Inflammatory macrophage (primary cell): Measurements from ENCODE around the gene SGSM1.
"Not testable (repeated sequence)": the region's sequence is repeated elsewhere in the genome, so short reads cannot be mapped to it uniquely, and the experiment has no call there.

Source experiments
- DNase-seq, 2 donors: peaks; one replicate each; pipeline ENCODE4 v3.0.0-alpha.2; 2020 to 2022

The SGSM1 gene

DNA sequence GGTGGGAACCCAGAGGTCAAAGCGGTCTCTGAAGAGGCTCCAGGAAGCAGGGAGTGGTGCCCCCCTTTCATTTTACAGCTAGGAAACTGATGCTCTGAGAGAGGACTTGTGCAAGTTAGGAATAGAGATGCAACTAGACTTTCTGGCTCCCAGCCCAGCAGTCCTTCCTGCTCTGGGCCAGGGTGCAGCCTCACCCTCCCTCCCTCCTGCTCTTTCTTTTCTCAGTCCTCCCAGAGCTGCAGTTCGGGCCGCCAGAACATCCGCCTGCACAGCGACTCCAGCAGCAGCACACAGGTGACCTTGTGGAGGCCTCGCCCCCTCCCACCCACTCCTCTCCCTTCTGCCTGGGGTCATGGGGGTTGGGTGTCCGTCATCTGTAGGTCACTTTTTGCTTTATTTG is 89.0 kb downstream of the SGSM1 start:
- no peak for DNase-seq

DNA sequence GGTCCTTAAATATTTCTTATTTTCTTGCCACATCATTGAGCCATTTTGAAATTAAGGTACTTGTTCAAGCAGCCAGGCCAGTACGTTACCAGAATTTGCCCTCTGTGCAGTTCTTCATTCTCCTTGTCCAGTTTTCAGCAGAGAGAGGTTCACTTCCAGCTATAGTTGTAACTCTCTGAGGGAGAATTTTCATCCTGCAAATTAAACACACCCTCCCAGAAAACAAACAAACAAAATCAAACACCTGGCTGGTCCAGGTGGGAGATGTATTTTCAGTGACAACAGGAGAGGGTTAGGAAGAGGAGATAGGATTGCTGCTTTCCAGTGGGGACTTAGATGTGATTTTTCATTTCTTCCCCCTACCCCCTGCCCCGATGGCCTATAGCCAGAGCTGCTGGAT is 95.4 kb downstream of the SGSM1 start:
- no peak for DNase-seq

DNA sequence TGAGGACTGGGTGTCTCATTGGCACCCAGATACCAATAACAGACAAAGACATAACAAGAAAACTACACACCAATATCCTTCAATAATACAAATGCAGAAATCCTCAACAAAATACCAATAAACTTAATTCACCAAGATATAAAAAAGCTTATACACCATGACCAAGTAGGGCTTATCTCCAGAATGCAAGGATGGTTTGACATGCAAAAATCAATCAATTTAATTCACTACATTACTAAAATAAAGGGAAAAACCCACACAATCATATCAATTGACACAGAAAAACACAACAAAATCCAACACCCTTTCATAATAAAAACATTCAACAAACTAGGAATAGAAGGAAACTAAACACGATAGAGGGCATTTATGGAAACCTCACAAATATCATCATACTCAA is 99.9 kb downstream of the SGSM1 start:
- no peak for DNase-seq

DNA sequence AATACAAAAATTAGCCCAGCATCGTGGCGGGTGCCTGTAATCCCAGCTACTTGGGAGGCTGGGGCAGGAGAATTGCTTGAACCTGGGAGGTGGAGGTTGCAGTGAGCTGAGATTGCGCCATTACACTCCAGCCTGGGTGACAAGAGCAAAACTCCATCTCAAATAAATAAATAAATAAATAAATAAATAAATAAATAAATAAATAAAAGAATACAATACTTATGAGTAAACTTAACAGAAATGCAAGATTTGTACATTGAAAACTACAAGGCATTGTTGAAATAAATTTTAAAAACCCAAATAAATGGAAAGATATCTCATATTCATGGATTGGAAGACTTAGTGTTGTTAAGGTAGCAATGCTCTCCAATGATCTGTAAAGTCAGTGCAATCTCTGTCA is 101.1 kb downstream of the SGSM1 start:
- not testable (repeated sequence) for DNase-seq

DNA sequence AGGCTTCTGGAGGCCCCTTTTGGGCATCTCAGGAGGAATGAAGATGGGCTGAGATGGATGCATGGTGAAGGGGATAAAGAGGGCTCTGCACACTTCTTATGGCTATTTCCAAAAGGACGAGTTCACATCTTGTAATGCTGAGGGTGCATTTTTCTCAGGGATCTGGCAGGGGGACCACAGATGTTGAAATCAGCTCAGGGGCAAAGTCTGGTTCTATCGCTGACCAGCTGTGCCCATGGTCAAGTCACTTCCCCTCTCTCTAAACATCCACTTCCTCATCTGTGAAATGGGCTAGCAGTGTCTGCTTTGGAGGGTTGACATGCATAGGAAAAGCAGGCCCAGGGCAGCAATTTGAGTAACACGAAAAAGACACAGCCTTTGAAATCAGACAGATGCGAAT is 114.0 kb downstream of the SGSM1 start:
- no peak for DNase-seq

DNA sequence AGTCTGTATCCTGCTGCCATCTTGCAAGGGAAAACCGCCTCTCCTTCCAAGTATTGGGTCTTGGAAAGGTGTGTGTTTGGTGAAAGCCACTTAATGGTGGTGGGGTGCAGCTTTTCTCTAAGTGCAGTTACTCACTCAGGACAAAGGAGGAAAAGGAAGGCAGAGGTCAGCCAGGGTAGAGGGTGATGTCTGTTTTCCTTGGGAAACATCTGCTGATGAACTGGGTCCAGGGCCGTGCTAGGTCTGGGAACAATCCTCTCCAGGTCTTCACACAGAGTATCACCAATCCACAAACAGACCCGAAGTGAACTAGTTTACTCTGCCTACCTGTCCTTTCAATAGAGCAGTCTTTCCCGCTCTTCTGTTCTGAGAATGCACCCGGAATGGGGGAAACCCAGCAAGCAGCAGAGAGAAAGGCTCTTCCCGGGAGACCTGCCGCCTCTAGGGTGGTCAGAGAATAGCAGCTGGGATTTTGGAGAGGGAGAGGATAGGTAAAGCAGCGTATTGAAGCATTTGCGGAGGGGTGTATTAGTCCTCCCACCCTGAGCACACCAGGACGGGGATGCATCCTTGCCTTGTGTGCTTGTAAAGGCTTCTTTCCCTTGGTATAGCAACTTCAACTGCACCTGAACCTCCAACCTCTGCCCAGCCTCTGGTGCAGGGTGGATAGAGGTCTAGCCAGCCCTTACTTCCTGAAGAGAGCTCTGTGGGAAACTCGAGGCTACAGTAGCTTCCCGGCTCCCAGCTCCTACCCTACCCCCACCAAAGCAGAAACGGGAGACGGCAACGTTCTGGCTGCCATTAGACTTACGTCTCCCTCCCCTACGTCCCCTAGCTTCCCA is 119.8 kb downstream of the SGSM1 start:
- DNase-seq: no peak

DNA sequence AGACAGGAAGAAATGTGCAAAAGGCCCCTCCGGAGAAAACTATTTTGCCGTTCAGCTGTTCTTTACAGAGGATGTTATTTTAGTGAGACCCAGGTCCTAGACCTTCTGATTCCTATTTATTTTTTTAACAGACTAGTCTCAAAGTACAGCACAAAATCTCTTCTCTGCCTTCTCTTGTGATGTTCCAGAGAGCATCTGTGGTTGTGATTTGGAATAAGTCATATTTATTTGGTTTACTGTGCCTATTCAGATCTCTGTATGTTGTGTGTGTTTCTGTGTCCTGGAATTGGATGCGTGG is 120.4 kb downstream of the SGSM1 start:
- DNase-seq: no peak

DNA sequence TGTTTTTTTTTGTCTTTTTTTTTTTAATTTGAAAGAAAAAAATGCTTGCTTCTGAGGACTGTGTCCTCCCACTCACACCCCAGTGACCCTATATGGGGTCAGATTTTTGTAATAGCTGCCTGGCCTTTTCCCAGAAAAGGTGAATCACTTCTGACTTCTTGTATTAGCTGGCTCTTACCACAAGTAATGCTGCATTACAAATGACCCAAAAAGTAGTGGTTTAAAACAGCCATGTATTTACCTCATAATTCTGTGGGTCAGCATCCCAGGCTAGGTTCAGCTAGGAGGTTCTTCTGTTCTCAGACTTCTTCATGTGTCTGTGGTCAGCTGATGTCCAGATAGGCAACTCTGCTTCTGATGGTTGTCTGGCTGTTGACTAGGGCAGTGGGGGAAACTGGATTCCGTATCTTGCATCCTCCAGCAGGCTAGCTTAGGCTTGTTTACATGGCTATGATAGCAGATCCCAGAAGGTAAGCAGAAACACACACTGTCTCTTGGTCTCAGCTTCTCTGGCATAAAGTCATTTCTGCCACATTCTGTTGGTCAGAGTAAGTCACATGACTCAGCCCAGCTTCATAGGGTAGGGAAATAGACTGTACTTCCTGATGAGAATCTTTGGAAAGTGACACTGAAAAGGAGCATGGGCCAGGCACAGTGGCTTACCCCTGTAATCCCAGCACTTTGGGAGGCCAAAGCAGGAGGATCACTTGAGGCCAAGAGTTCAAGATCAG is 121.0 kb downstream of the SGSM1 start:
- DNase-seq: no peak

DNA sequence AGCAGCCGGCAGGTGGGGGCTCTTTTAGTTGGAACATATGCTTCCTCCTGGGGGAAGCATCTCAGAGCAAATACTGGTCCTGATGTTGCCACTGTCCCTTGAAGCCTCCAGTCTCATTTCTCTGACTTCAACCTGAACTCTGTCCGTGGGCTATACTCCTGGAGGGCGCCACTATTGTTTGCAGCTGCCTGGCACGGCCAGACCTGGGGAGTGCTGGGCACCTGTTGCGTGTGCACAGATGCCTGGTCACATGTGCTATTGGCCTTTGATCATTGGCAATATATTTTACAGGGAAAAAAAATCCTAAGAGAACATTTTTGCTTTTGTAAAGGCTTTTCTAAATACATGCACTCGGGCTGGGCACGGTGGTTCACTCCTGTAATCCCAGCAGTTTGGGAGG is 122.3 kb downstream of the SGSM1 start:
- DNase-seq: no peak

DNA sequence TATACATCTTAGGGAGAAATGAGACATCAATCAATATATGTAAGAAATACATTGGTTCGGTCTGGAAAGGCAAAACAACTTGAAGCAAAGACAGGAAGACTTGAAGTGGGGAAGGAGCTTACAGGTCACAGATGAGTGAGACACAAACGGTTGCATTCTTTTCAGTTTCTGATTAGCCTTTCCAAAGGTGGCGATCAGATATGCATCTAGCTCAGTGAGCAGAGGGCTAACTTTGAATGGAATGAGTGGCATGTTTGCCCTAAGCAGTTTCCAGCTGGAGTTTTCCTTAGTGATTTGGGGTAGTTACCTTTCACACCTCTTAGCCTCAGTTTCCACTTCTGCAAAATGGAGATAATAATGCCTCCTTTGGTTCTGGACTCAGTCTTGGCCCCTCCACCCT is 124.7 kb downstream of the SGSM1 start:
- no peak for DNase-seq

DNA sequence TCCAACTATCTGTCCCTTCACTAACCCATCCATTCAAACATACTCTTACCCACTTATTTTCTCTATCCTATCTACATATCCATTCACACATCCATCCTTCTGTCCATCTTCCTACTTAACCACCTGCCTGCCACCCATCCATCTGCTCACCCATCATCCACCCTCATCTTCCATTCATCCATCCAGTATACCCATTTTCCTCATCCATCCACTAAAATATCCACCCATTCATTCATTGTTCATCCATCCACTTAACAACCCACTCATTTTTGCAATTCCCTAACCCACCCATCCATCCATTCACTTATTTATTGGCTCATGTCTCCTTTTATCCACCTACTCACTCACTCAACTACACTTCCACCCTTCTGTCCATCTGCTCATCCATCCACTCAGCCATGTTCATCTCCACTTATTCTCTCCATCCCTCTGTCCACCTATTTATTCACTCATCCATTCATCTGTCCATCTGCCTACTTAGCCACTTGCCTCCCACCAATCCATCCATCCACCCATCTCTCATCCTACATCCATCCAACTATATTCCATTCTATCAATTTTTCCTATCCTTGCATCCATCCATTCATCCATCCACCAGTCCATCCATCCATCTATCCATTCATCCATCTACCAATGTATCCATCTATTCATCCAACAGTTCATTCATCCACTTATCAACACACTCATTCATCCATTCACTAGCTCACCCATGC is 129.9 kb downstream of the SGSM1 start:
- DNase-seq: no peak

DNA sequence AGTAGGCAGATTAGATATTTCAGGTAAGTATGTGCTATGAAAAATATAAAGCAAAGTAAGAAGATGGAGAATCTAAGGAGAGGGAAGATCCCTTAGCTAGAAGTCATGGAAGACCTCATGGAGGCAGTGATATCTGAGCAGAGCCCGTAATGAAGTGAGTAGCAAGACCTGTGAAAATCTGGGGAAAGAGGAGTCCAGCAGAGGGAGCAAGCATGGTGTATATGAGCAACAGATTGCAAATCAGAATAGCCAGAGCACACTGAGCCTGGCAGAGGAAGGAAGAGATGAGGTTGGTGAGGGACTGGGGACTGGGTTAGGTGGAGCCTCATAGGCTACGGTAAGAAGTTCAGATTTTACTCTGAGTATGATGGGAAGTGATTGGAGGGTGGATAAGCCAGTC is 131.1 kb downstream of the SGSM1 start:
- no peak for DNase-seq

DNA sequence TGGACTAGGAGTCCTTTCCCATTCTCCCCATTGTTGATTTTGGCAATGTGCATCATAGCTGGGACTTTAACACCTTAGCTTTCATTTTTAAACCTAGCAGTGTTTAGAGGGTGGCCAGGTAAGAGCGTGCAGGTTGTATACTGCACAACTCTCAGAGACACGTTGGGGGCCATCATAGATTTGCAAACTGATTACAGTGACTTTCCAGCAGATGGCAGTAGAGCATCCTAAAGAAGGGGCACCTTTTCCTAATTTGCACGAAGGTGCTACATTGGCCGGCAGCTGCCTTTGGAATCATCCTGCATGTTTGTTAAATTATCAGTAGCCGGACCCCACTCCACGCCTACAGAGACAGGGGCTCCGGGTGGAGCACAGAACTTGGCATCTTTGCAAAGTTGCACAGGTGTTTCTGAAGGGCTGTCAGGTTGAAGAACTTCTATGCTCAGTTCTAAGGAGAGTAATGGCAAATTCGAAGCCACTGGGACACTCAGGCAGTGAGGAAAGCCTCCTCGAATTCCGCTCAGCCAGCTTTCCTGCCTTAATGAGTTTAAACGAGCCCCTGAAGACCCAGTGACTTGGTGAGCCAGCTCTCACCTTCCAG is 132.8 kb downstream of the SGSM1 start:
- peak; percentile 11 to 42 for DNase-seq

DNA sequence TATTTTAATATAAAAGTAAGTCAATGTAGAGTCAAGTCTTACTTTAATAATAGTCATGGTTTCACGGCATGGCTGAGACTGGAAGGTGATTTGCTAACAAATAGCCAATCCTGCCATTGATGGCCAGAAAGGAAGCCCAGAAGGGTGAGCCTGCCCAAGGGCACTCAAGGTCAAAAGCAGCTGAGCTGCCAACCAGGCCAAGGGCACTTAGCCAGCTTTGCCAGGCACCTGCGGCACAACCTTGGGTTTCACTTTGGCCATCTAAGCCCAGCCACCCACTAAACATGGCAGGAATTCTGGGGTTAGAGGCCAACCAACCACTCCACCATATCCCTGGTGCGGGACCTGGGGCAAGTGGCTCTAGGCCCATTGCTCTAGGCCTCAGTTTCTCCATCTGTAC is 136.3 kb downstream of the SGSM1 start:
- no peak for DNase-seq

DNA sequence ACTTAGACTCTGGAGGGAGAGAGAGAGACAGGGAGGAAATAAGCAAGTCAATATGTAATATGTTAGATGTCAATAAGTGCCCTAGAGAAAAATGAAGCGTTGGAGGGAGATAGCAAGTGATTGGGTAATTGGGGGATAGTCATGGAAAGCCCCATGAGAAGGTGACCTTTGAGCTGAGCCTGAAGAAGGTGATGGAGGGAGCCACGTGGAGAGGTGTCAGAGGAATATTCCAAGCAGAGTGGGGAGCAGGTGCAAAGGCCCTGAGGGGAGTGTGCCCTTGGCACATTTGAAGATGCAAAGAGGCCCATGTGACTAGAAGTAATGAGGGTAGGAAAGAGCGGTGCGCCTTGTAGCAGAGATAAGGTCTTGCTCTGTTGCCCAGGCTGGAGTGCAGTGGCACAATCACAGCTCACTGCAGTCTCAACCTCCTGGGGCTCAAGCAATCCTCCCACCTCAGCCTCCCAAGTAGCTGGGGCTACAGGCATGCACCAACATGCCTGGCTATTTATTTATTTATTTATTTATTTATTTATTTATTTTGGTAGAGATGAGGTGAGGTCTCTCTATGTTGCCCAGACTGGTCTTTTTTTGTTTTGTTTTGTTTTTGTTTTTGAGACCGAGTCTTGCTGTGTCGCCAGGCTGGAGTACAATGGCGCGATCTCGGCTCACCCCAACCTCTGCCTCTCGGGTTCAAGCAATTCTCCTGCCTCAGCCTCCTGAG is 138.4 kb downstream of the SGSM1 start:
- no peak for DNase-seq

DNA sequence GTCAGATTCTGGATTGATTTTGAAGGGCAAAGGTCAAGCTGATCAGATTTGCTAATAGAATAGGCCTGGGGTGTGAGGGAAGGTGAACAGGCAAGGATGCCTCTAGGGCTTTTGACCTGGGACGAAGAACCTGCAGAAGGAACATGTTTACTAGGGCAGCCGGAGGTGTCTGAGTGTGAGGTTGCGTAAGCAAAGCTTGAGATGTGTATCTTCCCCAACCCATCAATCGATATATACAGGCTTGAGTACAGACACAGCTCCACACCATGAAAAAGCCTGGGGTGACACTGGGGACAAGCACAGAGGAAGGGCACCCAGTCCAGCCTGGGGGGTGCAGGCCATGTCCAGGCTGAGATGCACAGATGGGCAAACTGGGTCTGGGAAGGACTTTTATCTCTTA is 139.4 kb downstream of the SGSM1 start:
- DNase-seq: no peak

DNA sequence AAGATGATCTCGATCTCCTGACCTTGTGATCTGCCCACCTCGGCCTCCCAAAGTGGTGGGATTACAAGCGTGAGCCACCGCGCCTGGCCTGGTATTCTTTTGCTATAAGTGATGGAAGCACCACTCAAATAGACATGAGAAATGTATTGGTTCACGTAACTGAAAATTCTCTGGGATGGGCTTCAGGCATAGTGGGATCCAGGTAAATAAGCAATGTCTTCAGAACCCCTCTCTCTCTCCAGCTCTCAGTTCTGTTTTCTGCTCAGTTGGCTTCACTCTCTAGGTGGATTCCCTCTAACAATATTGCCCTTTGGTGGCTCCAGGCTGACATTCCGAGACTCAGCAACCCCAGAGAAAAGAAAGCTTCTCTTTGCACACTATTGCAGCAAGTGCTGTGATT is 141.4 kb downstream of the SGSM1 start:
- no peak for DNase-seq

DNA sequence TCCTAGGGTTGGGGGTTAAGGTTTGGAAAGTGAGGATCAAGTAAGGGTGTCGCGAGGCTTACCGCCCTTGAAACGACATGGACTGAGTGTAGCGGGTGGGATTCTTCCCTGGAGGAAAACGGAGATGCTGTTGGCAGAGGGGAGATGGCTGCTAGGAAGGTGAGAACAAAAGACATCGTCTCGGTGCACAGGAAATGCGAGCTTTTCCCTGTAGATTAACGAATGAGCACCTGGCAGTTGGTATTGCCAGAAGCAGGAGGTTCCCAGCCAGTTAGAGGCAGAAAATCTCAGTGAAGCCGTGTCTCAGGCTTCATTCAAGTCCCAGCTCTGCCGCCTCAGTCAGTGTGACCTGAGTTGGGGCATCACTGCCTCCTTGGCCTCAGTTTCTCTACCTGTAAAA is 141.9 kb downstream of the SGSM1 start:
- no peak for DNase-seq

DNA sequence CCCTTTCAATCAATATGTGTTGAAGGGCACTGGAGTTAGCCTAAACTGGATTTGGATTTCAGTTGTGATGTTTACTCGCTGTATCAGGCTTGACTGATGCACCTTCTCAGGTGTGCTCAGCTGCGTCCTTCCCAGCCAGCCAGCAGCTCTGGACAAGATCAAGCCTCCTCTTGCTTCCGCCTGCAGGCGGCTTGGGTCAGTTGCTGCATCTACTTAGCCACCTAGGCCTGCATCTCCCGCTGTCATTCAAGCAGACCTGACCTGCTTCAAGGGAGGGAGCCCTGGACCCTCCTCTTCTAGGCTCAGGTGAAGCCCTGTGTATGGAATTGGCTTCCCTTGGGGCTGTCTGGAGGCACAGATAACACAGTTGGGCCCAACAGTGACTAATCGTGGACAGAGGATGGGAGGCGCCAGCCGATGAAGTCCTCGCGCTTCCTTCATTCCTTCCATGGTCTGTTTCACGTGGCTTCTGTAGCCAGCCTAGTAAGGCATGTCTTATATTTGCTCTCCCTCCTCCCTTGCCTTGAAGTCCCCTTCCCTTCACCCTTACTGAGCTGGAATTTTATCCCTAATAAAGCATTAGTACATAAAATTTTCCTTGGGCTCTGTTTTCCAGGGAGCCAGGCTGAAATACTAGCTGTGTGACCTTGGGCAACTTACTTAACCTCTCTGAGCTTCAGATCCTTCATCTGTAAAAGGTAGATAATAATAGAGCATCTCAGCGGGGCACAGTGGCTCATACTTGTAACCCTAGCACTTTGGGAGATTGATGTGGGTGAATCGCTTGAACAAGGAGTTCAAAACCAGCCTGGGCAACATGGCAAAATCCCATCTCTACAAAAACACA is 142.6 kb downstream of the SGSM1 start:
- DNase-seq: no peak

DNA sequence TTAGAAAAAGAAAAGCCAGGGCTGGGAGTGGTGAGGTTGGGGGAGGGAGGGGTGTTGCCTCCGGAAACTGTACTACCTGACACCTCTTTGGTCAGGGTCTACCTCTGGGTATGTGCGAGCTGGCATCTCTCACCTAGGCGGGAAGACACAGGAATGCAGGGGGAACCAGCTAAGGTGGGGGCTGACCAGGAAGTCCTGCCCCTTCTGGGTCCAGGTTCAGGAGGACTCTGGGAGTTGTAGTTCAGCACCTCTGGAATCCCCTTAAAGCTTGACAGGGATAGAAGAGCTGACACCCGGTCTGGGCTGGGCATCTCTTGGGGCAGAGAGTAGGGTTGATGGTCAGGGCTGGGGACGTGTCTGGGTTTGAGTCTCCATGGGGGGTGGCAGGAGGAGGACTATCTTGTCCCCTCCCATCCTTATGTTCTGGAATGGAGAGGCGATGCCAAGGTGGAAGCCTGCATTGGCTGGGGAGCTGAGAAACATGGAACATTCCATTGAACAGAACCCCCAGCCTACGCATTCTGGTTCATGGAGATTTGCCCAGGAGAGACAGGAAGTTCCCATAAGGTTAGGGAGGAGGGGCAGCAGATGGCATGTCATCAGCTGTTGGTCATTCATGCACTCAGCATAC is 144.4 kb downstream of the SGSM1 start:
- no peak for DNase-seq
